A549 (cell line): ENCODE results near the gene KLHL3. TPM values are rescaled to one million over a fixed set of nuclear protein-coding genes. Genes with fewer than 3 reads are reported as not detected.

Source experiments
- ATAC-seq, 2 experiments: fragments of 200-7000 bp in 1 of 2; fragments of >200 bp in 1 of 2; cut with Nextera tagmentation in 1 of 2; cut with Tn5 transposase in 1 of 2; 3 replicates each; pipeline versions ENCODE4 v1.8.0 to v1.9.1; 2018 to 2020; ENCODE audit warnings: mild to moderate bottlenecking in 1 of 2, moderate library complexity in 1 of 2
- CTCF ChIA-PET: fragments of 300-600 bp; sonication (Branson Sonifier 250); formaldehyde crosslinking; extraction: SDS; loops from one replicate; lab custom pipeline; 2021; ENCODE audit warnings: antibody characterized with exemption, inconsistent platforms; lab: Yijun Ruan, JAX
- POLR2A ChIA-PET: fragments of 350-600 bp; formaldehyde crosslinking; extraction: SDS; loops from one replicate; lab custom pipeline; 2021; ENCODE audit warnings: antibody characterized with exemption, inconsistent platforms; lab: Yijun Ruan, JAX
- DNase-seq, 2 experiments: peaks; one replicate each; pipeline versions ENCODE4 v3.0.0 to v3.0.0-alpha.2; 2011 to 2016; ENCODE audit warnings: low read depth in 1 of 2, low spot score in 1 of 2
- FAIRE-seq: peaks from 2 replicates; lab custom pipeline; 2011; peaks lifted over from hg19 to GRCh38; lab: Jason Lieb, UNC
- H3K27ac ChIP-seq, 2 experiments: fragments of >200 bp; sonication (Bioruptor Twin); formaldehyde crosslinking; 3 replicates each; pipeline ENCODE4 v1.5.1; 2016 to 2017
- H3K4me1 ChIP-seq: fragments of >200 bp; sonication (Bioruptor Twin); formaldehyde crosslinking; 3 replicates; pipeline ENCODE4 v1.6.1; 2016
- H3K4me2 ChIP-seq: fragments of >200 bp; sonication (Bioruptor Twin); formaldehyde crosslinking; 3 replicates; pipeline ENCODE4 v1.6.1; 2016
- H3K4me3 ChIP-seq: fragments of >200 bp; sonication (Bioruptor Twin); formaldehyde crosslinking; 3 replicates; pipeline ENCODE4 v1.5.1; 2016
- H3K9me3 ChIP-seq: fragments of >200 bp; sonication (Bioruptor Twin); formaldehyde crosslinking; 3 replicates; pipeline ENCODE4 v1.6.1; 2016
- BCL3 ChIP-seq: fragments of >200 bp; sonication (Bioruptor Twin); formaldehyde crosslinking; IDR thresholded peaks from 3 replicates; pipeline ENCODE4 v1.6.1; 2016
- CEBPB ChIP-seq, 2 experiments: fragments of >200 bp in 1 of 2; sonication (Bioruptor Twin) in 1 of 2; formaldehyde crosslinking in 1 of 2; IDR thresholded peaks; 2 replicates each; pipeline ENCODE4 v1.6.1; 2012 to 2016
- CHD4 ChIP-seq: fragments of 200-600 bp; sonication (generic); IDR thresholded peaks from 2 replicates; pipeline ENCODE4 v1.6.1; 2016; ENCODE audit warnings: antibody characterized with exemption, mild to moderate bottlenecking, borderline replicate concordance
- E2F6 ChIP-seq: IDR thresholded peaks from 2 replicates; pipeline ENCODE4 v1.6.1; 2012; ENCODE audit warnings: low read depth, borderline replicate concordance
- EHMT2 ChIP-seq: fragments of 200-600 bp; sonication (generic); IDR thresholded peaks from 2 replicates; pipeline ENCODE4 v1.6.1; 2016; ENCODE audit warnings: antibody characterized with exemption, low read depth, mild to moderate bottlenecking, moderate library complexity
- FOSB ChIP-seq: fragments of 250-450 bp; sonication (Bioruptor Pico); IDR thresholded peaks from 2 replicates; pipeline ENCODE4 v1.5.0; 2020; ENCODE audit warnings: mild to moderate bottlenecking, moderate library complexity
- HDAC2 ChIP-seq: fragments of 200-600 bp; sonication (generic); IDR thresholded peaks from 2 replicates; pipeline ENCODE4 v1.6.1; 2016
- KDM1A ChIP-seq: fragments of 200-600 bp; sonication (generic); IDR thresholded peaks from 2 replicates; pipeline ENCODE4 v1.6.1; 2016; ENCODE audit warnings: low read depth, mild to moderate bottlenecking
- NPAS2 ChIP-seq: fragments of 250-450 bp; sonication (Bioruptor Pico); IDR thresholded peaks from 2 replicates; pipeline ENCODE4 v1.8.0; 2022; ENCODE audit warnings: mild to moderate bottlenecking, moderate library complexity, borderline replicate concordance
- NR3C1 ChIP-seq: fragments of >200 bp; sonication (Bioruptor Twin); formaldehyde crosslinking; IDR thresholded peaks from 3 replicates; pipeline ENCODE4 v1.6.1; 2017
- PBX3 ChIP-seq: IDR thresholded peaks from 2 replicates; pipeline ENCODE4 v1.6.1; 2012
- PHF8 ChIP-seq: fragments of 200-600 bp; sonication (generic); IDR thresholded peaks from 2 replicates; pipeline ENCODE4 v1.6.1; 2016; ENCODE audit warnings: low read depth, mild to moderate bottlenecking, antibody characterized with exemption, moderate library complexity, borderline replicate concordance
- POLR2A ChIP-seq: IDR thresholded peaks from 2 replicates; pipeline ENCODE4 v1.6.1; 2012; ENCODE audit warnings: mild to moderate bottlenecking, low read length
- RAD21 ChIP-seq, 2 experiments: fragments of >200 bp in 1 of 2; sonication (Bioruptor Twin) in 1 of 2; formaldehyde crosslinking in 1 of 2; IDR thresholded peaks in 1 of 2; conservative IDR thresholded peaks in 1 of 2; 2 replicates in 1 of 2; 3 replicates in 1 of 2; pipeline ENCODE4 v1.6.1; 2012 to 2018; ENCODE audit warnings: inconsistent platforms in 1 of 2
- RCOR1 ChIP-seq: fragments of 150-350 bp; IDR thresholded peaks from 2 replicates; pipeline ENCODE4 v1.6.1; 2014; ENCODE audit warnings: antibody characterized with exemption, low read length, low read depth
- RNF2 ChIP-seq: fragments of 200-600 bp; sonication (generic); IDR thresholded peaks from 2 replicates; pipeline ENCODE4 v1.6.1; 2016; ENCODE audit warnings: low read depth, mild to moderate bottlenecking, antibody characterized with exemption, moderate library complexity, borderline replicate concordance
- SMC3 ChIP-seq: fragments of >200 bp; sonication (Bioruptor Twin); formaldehyde crosslinking; IDR thresholded peaks from 3 replicates; pipeline ENCODE4 v1.6.1; 2018; ENCODE audit warnings: inconsistent platforms
- TFCP2L1 ChIP-seq: fragments of 250-450 bp; sonication (Bioruptor Pico); IDR thresholded peaks from 2 replicates; pipeline ENCODE4 v1.5.0; 2021; ENCODE audit warnings: mild to moderate bottlenecking
- ZC3H11A ChIP-seq: fragments of 450-650 bp; IDR thresholded peaks from 2 replicates; pipeline ENCODE4 v1.6.1; 2014; ENCODE audit warnings: antibody characterized with exemption, mild to moderate bottlenecking
- ZFP36 ChIP-seq: fragments of 450-650 bp; IDR thresholded peaks from 2 replicates; pipeline ENCODE4 v1.6.1; 2014; ENCODE audit warnings: borderline replicate concordance; ENCODE audit not compliant: partially characterized antibody
- ZSCAN20 ChIP-seq: fragments of 250-450 bp; sonication (Bioruptor Pico); IDR thresholded peaks from 2 replicates; pipeline ENCODE4 v1.8.0; 2022; ENCODE audit warnings: mild to moderate bottlenecking, moderate library complexity
- WGBS: methylation state at CpG from one replicate; pipeline ENCODE4 v1.1.6; 2017; ENCODE audit errors: missing lambda C conversion rate; 5-methylcytosine and 5-hydroxymethylcytosine counted together
- polyA plus RNA-seq, 4 experiments: library from polyadenylated mRNA; depleted of rRNA in 3 of 4; stranded (reverse); fragments of >200 nt; fragmentation: RNase III in 1 of 4; extraction: RNeasy Plus Mini Kit Qiagen cat#74134 plus additional on column Dnase treatment in 1 of 4; gene quantifications; 2 replicates in 3 of 4; 3 replicates in 1 of 4; pipeline ENCODE4 v1.2.3, GENCODE V29; 2011 to 2017

Gene KLHL3
- polyA plus RNA-seq, 2 of the 4 experiments (the other 2 are of a cell fraction): 0.35 to 1.1 TPM

- 8% methylated on average over 2 of the region's 2 CpGs for WGBS
- no peak for FAIRE-seq
- Histone ChIP-seq H3K4me1 (no peaks in the 10 kb centered on the region), H3K4me2 (no peak overlapping the region), H3K27ac (no peak overlapping the region), H3K9me3 (0 out of 3 replicates have a peak, but pooled peaks cover 4% of the 10 kb centered on the region)
- CTCF ChIA-PET: no interaction called here
- POLR2A ChIA-PET: no interaction called here
- no peak for ATAC-seq
- TF ChIP-seq BCL3 (no peak), PHF8 (no peak)
- TF ChIP-seq, all 56 proteins: peak for 0
- no peak for DNase-seq
- no peak overlapping the region for H3K4me3 ChIP-seq
These were observed 160.0 kb downstream of the KLHL3 start for GRCh38 chr5:137575847-137576246.

GRCh38 chr5:137575211-137575610, 160.7 kb downstream of the KLHL3 start:
- ATAC-seq: no peak
- CTCF ChIA-PET: no interaction called here
- H3K27ac ChIP-seq: no peak overlapping the region
- POLR2A ChIA-PET: no interaction called here
- TF ChIP-seq SMC3 (no peak), FOSB (CRISPR knock-in tag) (no peak), TFCP2L1 (CRISPR knock-in tag) (no peak)
- TF ChIP-seq, all 56 proteins: peak for 0
- Histone ChIP-seq H3K4me3 (no peak overlapping the region), H3K9me3 (0 out of 3 replicates have a peak, but pooled peaks cover 4% of the 10 kb centered on the region), H3K4me2 (no peak overlapping the region), H3K4me1 (no peaks in the 10 kb centered on the region)
- 46% methylated on average over 3 of the region's 3 CpGs for WGBS
- FAIRE-seq (no peak), DNase-seq (no peak)

GRCh38 chr5:137573376-137573775, 162.5 kb downstream of the KLHL3 start:
- H3K4me3 ChIP-seq: no peak overlapping the region
- H3K4me1 ChIP-seq: no peaks in the 10 kb centered on the region
- H3K4me2 ChIP-seq: no peak overlapping the region
- 0 out of 3 replicates have a peak, but pooled peaks cover 4% of the 10 kb centered on the region for H3K9me3 ChIP-seq
- no peak overlapping the region for H3K27ac ChIP-seq
- no peak for DNase-seq
- ATAC-seq: no peak
- WGBS: 4% methylated on average over 2 of the region's 2 CpGs
- no peak for FAIRE-seq
- TF ChIP-seq ZSCAN20 (CRISPR knock-in tag): no peak
- no peak for TF ChIP-seq POLR2A
- TF ChIP-seq PBX3: no peak
- TF ChIP-seq PHF8: no peak
- TF ChIP-seq CHD4: no peak
- TF ChIP-seq HDAC2: no peak
- TF ChIP-seq KDM1A: no peak
- no peak for TF ChIP-seq EHMT2
- TF ChIP-seq NR3C1: no peak
- ChIA-PET CTCF (no interaction called here), POLR2A (no interaction called here)

- ChIA-PET POLR2A (no interaction called here), CTCF (no interaction called here)
- FAIRE-seq (no peak), DNase-seq (no peak), ATAC-seq (no peak)
- 45% methylated on average over 5 of the region's 5 CpGs for WGBS
- Histone ChIP-seq H3K4me2 (no peak overlapping the region), H3K4me3 (no peak overlapping the region), H3K9me3 (0 out of 3 replicates have a peak, but pooled peaks cover 4% of the 10 kb centered on the region), H3K4me1 (no peaks in the 10 kb centered on the region), H3K27ac (no peak overlapping the region)
- TF ChIP-seq RNF2: no peak
- no peak for TF ChIP-seq ZC3H11A
- TF ChIP-seq CEBPB (IDR thresholded peaks at IDR 0.05): no peak
- no peak for TF ChIP-seq RAD21 (conservative IDR thresholded peaks at IDR 0.05 in 1 of 2, IDR thresholded peaks at IDR 0.05 in 1 of 2)
- no peak for TF ChIP-seq NR3C1
- no peak for TF ChIP-seq NPAS2 (CRISPR knock-in tag)
- no peak for TF ChIP-seq ZFP36
- no peak for TF ChIP-seq FOSB (CRISPR knock-in tag)
- no peak for TF ChIP-seq RCOR1
- TF ChIP-seq E2F6: no peak
These were observed 163.7 kb downstream of the KLHL3 start for GRCh38 chr5:137572042-137572695.
